Aorta (tissue), 5 donors: ENCODE measurements around the gene PACRG. TPM values are rescaled to one million over a fixed set of nuclear protein-coding genes. Genes with fewer than 3 reads are reported as not detected.

Experiments used
- ATAC-seq: fragments of 200-7000 bp; cut with Tn5 transposase; one replicate; pipeline ENCODE4 v1.9.1; 2022; ENCODE audit warnings: moderate library complexity; ENCODE audit not compliant: low FRiP score
- DNase-seq, 2 donors: peaks; one replicate each; pipeline ENCODE4 v3.0.0-alpha.2; 2020
- H3K27ac ChIP-seq, 2 donors: one replicate each; pipeline ENCODE4 v1.5.1; 2013; ENCODE audit warnings: low read length in 2 of 2, mild to moderate bottlenecking in 2 of 2, moderate library complexity in 2 of 2, control low read depth in 1 of 2, inconsistent platforms in 1 of 2, low read depth in 1 of 2
- H3K27me3 ChIP-seq, 2 donors: one replicate each; pipeline ENCODE4 v1.6.1; 2013; ENCODE audit warnings: control low read depth in 1 of 2, low read length in 1 of 2, mild to moderate bottlenecking in 1 of 2, moderate library complexity in 1 of 2; ENCODE audit not compliant: insufficient read depth in 2 of 2, control insufficient read depth in 1 of 2
- H3K36me3 ChIP-seq, 2 donors: one replicate each; pipeline ENCODE4 v1.6.1; 2013; ENCODE audit warnings: control low read depth in 1 of 2, low read length in 1 of 2, mild to moderate bottlenecking in 1 of 2; ENCODE audit not compliant: insufficient read depth in 2 of 2, control insufficient read depth in 1 of 2
- H3K4me1 ChIP-seq, 2 donors: one replicate each; pipeline ENCODE4 v1.6.1; 2013; ENCODE audit warnings: low read length in 2 of 2, control low read depth in 1 of 2, mild to moderate bottlenecking in 1 of 2, moderate library complexity in 1 of 2; ENCODE audit not compliant: insufficient read depth in 2 of 2, control insufficient read depth in 1 of 2
- H3K4me3 ChIP-seq, 2 donors: one replicate each; pipeline ENCODE4 v1.5.1; 2013; ENCODE audit warnings: low read length in 2 of 2, control low read depth in 1 of 2, mild to moderate bottlenecking in 1 of 2
- H3K9me3 ChIP-seq: one replicate; pipeline ENCODE4 v1.6.1; 2013; ENCODE audit warnings: mild to moderate bottlenecking, low read length; ENCODE audit not compliant: control insufficient read depth
- WGBS, 2 donors: extraction: QIAGEN DNeasy Blood & Tissue Kit; methylation state at CpG; one replicate each; pipeline ENCODE4 v1.1.7; 2013; 5-methylcytosine and 5-hydroxymethylcytosine counted together
- intact Hi-C, 2 donors: fragments of 100-400 bp; cut with DNase I; formaldehyde crosslinking; loops; one replicate each; pipeline versions ENCODE4 v1.14.2 to v1.15.0; 2022
- polyA plus RNA-seq, 2 donors: library from polyadenylated mRNA; stranded (reverse); fragments of 200-250 nt; gene quantifications; one replicate each; pipeline ENCODE4 v1.2.3, GENCODE V29; 2013
- total RNA-seq, 2 donors: library from RNA; stranded (reverse); fragmentation: NEBNext Ultra II Directional; extraction: Animal tissue kit (Norgen Biotek cat#: 25700); gene quantifications; one replicate each; pipeline ENCODE4 v1.2.1, GENCODE V29; 2021
- donor health status: healthy with polysubstance abuse.
- donor health status: Bipolar disorder and iron deficiency.
- donor health status: DM: no; HTN: no; CAD: no.
- donor health status: DM: no; HTN: no; CAD: no.
- donor health status: DM: yes; HTN: yes; CAD: no.

The PACRG gene
- total and polyA plus RNA-seq, 4 donors, result 0.26 to 2.7 (median 0.54) TPM; not detected in 1

DNA sequence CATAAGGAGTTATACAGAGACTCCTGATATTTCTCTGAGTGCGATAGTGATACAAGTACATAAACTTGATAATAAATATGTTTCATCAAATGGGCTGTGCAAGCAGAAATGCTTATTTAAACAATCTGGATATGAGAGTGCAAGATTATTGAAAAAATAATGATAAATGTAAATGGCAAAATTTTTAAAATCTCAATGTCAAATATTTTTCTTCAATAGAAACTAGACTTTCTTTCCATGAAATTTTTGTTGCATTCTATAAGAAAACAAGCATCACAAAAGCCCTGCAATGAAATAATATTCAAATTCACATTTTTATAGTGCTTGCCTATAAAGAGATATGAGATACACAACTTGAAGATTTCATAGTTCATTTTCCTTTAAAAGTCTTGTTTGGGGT, 2.7 kb downstream of the PACRG start:
- H3K36me3 ChIP-seq, result no peaks in the 10 kb centered on the region
- H3K4me3 ChIP-seq, result no peak overlapping the region
- no peaks in the 10 kb centered on the region for H3K9me3 ChIP-seq
- no peak for ATAC-seq
- WGBS, 2 donors, result 97 to 100% methylated on average over 1 of the region's 1 CpG
- no peaks in the 10 kb centered on the region for H3K27me3 ChIP-seq
- intact Hi-C loops, result no loop called here
- H3K4me1 ChIP-seq, result no peaks in the 10 kb centered on the region
- H3K27ac ChIP-seq, result no peak overlapping the region
- no peak for DNase-seq

DNA sequence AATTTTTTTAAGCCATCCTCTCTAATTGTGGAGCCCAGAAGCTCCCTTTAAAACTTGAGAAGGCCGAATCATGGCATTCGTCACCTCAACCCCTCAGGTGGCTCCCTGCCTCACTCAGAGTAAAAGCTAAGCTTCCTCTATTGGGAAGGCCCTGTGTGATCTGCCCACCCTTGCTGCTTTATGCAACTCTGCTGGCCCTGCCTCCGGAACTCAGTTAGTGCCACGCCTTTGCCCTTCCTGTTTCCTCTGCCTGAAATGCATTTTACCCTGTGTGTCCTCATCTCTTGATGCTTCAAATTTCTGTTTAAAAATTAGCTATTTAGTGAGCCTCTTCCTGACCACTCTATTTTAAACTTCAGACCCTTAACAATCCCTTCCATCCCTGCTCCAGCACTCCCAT, 5.7 kb downstream of the PACRG start:
- Histone ChIP-seq H3K4me1 (no peaks in the 10 kb centered on the region), H3K27me3 (no peaks in the 10 kb centered on the region), H3K4me3 (no peak overlapping the region), H3K36me3 (no peaks in the 10 kb centered on the region), H3K27ac (no peak overlapping the region), H3K9me3 (no peaks in the 10 kb centered on the region)
- DNase-seq (no peak), ATAC-seq (no peak)
- intact Hi-C loops, result no loop called here
- 86 to 90% methylated on average over 4 of the region's 4 CpGs for WGBS, 2 donors

- Histone ChIP-seq H3K27me3 (no peaks in the 10 kb centered on the region), H3K4me3 (no peak overlapping the region), H3K36me3 (no peaks in the 10 kb centered on the region), H3K4me1 (no peaks in the 10 kb centered on the region), H3K9me3 (peaks cover 1% of the 10 kb centered on the region), H3K27ac (no peak overlapping the region)
- no peak for ATAC-seq
- intact Hi-C loops, result no loop called here
- 13 to 30% methylated on average over 1 of the region's 1 CpG for WGBS, 2 donors
- DNase-seq, result no peak
Observed at GRCh38 chr6:162736961-162737360, 9.2 kb downstream of the PACRG start.

DNA sequence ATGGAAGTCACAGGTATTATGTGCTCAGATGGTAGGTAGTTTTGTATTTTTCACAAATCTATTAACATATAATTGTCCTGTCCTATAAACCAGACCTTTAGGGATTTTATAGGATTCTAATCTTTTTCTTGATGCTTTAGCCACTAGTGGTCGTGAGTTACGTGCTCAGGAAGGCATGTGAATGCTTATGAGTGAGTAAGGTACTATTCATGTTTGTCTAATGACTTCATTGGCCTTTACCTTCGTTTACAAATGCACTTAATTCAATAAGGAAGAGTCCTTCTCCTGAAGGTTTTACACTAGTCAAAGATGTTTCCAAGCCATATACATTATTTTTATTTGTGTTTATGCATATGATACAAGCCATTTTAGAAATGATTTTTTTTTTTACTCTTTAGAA, 23.0 kb downstream of the PACRG start:
- Histone ChIP-seq H3K9me3 (no peaks in the 10 kb centered on the region), H3K36me3 (no peaks in the 10 kb centered on the region), H3K4me3 (no peak overlapping the region), H3K4me1 (no peaks in the 10 kb centered on the region), H3K27me3 (no peaks in the 10 kb centered on the region), H3K27ac (no peak overlapping the region)
- intact Hi-C loops, result no loop called here
- DNase-seq (no peak), ATAC-seq (no peak)
- 42 to 53% methylated on average over 3 of the region's 3 CpGs for WGBS, 2 donors

GRCh38 chr6:162751211-162751859, 23.6 kb downstream of the PACRG start:
- Histone ChIP-seq H3K4me1 (no peaks in the 10 kb centered on the region), H3K9me3 (no peaks in the 10 kb centered on the region), H3K36me3 (no peaks in the 10 kb centered on the region), H3K4me3 (no peak overlapping the region), H3K27ac (no peak overlapping the region), H3K27me3 (no peaks in the 10 kb centered on the region)
- DNase-seq, result no peak
- intact Hi-C loops, result no loop called here
- no peak for ATAC-seq

DNA sequence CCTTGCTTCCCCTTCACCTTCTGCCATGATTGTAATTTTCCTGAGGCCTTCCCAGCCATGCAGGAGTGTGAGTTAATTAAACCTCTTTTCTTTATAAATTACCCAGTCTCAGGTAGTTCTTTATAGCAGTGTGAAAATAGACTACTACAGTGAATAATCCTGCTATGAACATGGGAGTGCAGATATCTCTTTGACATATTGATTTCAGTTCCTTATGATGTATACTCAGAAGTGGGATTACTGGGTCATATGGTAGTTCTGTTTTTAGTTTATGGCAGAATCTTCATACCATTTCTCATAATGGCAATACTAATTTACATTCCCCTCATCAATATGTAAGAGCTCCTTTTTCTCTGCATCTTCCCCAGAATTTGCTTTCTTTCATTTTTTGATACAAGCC, 26.0 kb downstream of the PACRG start:
- Histone ChIP-seq H3K27ac (no peak overlapping the region), H3K36me3 (no peaks in the 10 kb centered on the region), H3K9me3 (no peaks in the 10 kb centered on the region), H3K4me3 (no peak overlapping the region), H3K27me3 (no peaks in the 10 kb centered on the region), H3K4me1 (no peaks in the 10 kb centered on the region)
- intact Hi-C loops, result no loop called here
- ATAC-seq, result no peak
- DNase-seq, result no peak

DNA sequence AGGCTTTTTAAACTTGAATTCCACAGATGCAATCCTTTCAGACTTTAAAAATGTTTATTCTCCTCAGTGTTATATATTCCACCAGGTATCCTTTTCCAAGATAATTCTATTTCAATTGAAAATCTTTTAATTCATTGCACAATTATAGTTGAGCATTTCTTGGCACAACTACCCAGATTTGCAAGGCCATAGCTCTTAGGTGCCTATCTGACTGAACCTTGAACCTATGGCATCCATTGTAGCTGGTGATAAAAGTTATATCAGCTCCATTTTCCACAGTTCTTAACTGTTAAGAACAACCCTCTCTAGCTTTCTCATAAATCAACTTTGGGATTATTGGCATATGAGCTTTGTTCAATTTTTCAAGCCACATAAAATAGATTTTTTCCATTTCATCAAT, 42.4 kb downstream of the PACRG start:
- Histone ChIP-seq H3K4me3 (no peak overlapping the region), H3K27ac (no peak overlapping the region), H3K36me3 (no peaks in the 10 kb centered on the region), H3K27me3 (no peaks in the 10 kb centered on the region), H3K9me3 (no peaks in the 10 kb centered on the region), H3K4me1 (no peaks in the 10 kb centered on the region)
- ATAC-seq (no peak), DNase-seq (no peak)
- intact Hi-C loops, result no loop called here

- no peak for ATAC-seq
- H3K27ac ChIP-seq, result no peak overlapping the region
- H3K9me3 ChIP-seq, result no peaks in the 10 kb centered on the region
- no peaks in the 10 kb centered on the region for H3K4me1 ChIP-seq
- H3K36me3 ChIP-seq, result no peaks in the 10 kb centered on the region
- 82 to 93% methylated on average over 1 of the region's 1 CpG for WGBS, 2 donors
- intact Hi-C loops, result no loop called here
- no peak for DNase-seq
- no peak overlapping the region for H3K4me3 ChIP-seq
- H3K27me3 ChIP-seq, result no peaks in the 10 kb centered on the region
Observed at GRCh38 chr6:162770955-162771354, 43.2 kb downstream of the PACRG start.

GRCh38 chr6:162772466-162772865, 44.7 kb downstream of the PACRG start:
- intact Hi-C loops, result no loop called here
- Histone ChIP-seq H3K4me1 (no peaks in the 10 kb centered on the region), H3K27me3 (no peaks in the 10 kb centered on the region), H3K36me3 (no peaks in the 10 kb centered on the region), H3K9me3 (no peaks in the 10 kb centered on the region), H3K4me3 (no peak overlapping the region), H3K27ac (no peak overlapping the region)
- no peak for ATAC-seq
- no peak for DNase-seq
